DMS 273 treated with DMSO at 0.1 percent for 48 hours (cell line): ENCODE data around the gene CEP112.
"Not testable (repeated sequence)": the region's sequence is repeated elsewhere in the genome, so short reads cannot be mapped to it uniquely, and the experiment has no call there.

Experiments
- DNase-seq: peaks from one replicate; lab custom pipeline; 2025; lab: John Stamatoyannopoulos, UW

The CEP112 gene

GRCh38 chr17:65891231-65891735 is 300.6 kb downstream of the CEP112 start:
- DNase-seq, result no peak

GRCh38 chr17:65888649-65889048 is 303.3 kb downstream of the CEP112 start:
- DNase-seq, result no peak

GRCh38 chr17:65886315-65887245 is 305.4 kb downstream of the CEP112 start:
- DNase-seq, result no peak

- DNase-seq, result no peak
Observed at GRCh38 chr17:65885541-65886312, 306.2 kb downstream of the CEP112 start.

GRCh38 chr17:65876985-65877384 is 314.9 kb downstream of the CEP112 start:
- DNase-seq, result no peak

- DNase-seq, result no peak
Observed at GRCh38 chr17:65868881-65869280, 323.1 kb downstream of the CEP112 start.

GRCh38 chr17:65867014-65867413 is 324.9 kb downstream of the CEP112 start:
- no peak for DNase-seq

GRCh38 chr17:65865715-65866425 is 326.1 kb downstream of the CEP112 start:
- DNase-seq, result no peak

GRCh38 chr17:65864394-65864793 is 327.5 kb downstream of the CEP112 start:
- no peak for DNase-seq

- no peak for DNase-seq
Observed at GRCh38 chr17:65857718-65858117, 334.2 kb downstream of the CEP112 start.

- no peak for DNase-seq
Observed at GRCh38 chr17:65856865-65857264, 335.1 kb downstream of the CEP112 start.

- DNase-seq, result no peak
Observed at GRCh38 chr17:65855675-65856074, 336.3 kb downstream of the CEP112 start.

GRCh38 chr17:65855245-65855644 is 336.7 kb downstream of the CEP112 start:
- no peak for DNase-seq

GRCh38 chr17:65853816-65854215 is 338.1 kb downstream of the CEP112 start:
- no peak for DNase-seq

- DNase-seq, result no peak
Observed at GRCh38 chr17:65852911-65853310, 339.0 kb downstream of the CEP112 start.

- DNase-seq, result no peak
Observed at GRCh38 chr17:65851965-65852736, 339.8 kb downstream of the CEP112 start.

- no peak for DNase-seq
Observed at GRCh38 chr17:65850486-65850885, 341.4 kb downstream of the CEP112 start.

GRCh38 chr17:65848751-65849150 is 343.2 kb downstream of the CEP112 start:
- no peak for DNase-seq

GRCh38 chr17:65841089-65841488 is 350.8 kb downstream of the CEP112 start:
- no peak for DNase-seq

- DNase-seq, result not testable (repeated sequence)
Observed at GRCh38 chr17:65837232-65837631, 354.7 kb downstream of the CEP112 start.

- DNase-seq, result no peak
Observed at GRCh38 chr17:65833214-65833613, 358.7 kb downstream of the CEP112 start.
